Naive thymus-derived CD4-positive, alpha-beta T cell (primary cell): ENCODE measurements around the gene BCR. TPM values are rescaled to one million over a fixed set of nuclear protein-coding genes. Genes with fewer than 3 reads are reported as not detected.
A peak's percentile ranks its signal among the peaks of the same experiment; 100 is the strongest.

Experiments used
- ATAC-seq: fragments of 150-1000 bp; cut with Tn5 transposase; 2 replicates; pipeline ENCODE4 v1.10.0; 2021; ENCODE audit warnings: mild to moderate bottlenecking, moderate library complexity
- CTCF ChIA-PET: fragments of 350-600 bp; sonication (Branson Sonifier 250); formaldehyde crosslinking; loops from one replicate; lab custom pipeline; 2021; ENCODE audit warnings: antibody characterized with exemption; lab: Charles Lee
- POLR2A ChIA-PET: fragments of 350-600 bp; sonication (Branson Sonifier 250); formaldehyde crosslinking; loops from one replicate; lab custom pipeline; 2021; ENCODE audit warnings: antibody characterized with exemption, inconsistent platforms; lab: Charles Lee
- DNase-seq, 9 donors: peaks; one replicate each; pipeline versions ENCODE4 v3.0.0 to v3.0.0-alpha.2; 2020 to 2022; ENCODE audit warnings: mixed read lengths in 1 of 9
- H3K27ac ChIP-seq: one replicate; pipeline ENCODE4 v1.7.0; 2013; ENCODE audit warnings: mild to moderate bottlenecking, low read depth, low read length, moderate library complexity
- H3K27me3 ChIP-seq, 2 donors: one replicate each; pipeline ENCODE4 v1.7.0; 2013; ENCODE audit warnings: low read length in 2 of 2, mild to moderate bottlenecking in 2 of 2, moderate library complexity in 2 of 2; ENCODE audit not compliant: control insufficient read depth in 2 of 2, insufficient read depth in 2 of 2
- H3K36me3 ChIP-seq, 3 experiments: 1 replicate in 2 of 3; 2 replicates in 1 of 3; pipeline ENCODE4 v1.7.0; 2013; ENCODE audit warnings: low read length in 3 of 3, mild to moderate bottlenecking in 3 of 3, moderate library complexity in 1 of 3; ENCODE audit not compliant: insufficient read depth in 3 of 3, control insufficient read depth in 2 of 3
- H3K4me1 ChIP-seq, 2 donors: one replicate each; pipeline ENCODE4 v1.7.0; 2013; ENCODE audit warnings: low read length in 2 of 2, mild to moderate bottlenecking in 2 of 2, moderate library complexity in 1 of 2; ENCODE audit not compliant: control insufficient read depth in 2 of 2, insufficient read depth in 2 of 2
- H3K4me3 ChIP-seq: 2 replicates; pipeline ENCODE4 v1.7.0; 2013; ENCODE audit warnings: mild to moderate bottlenecking, low read length
- H3K9me3 ChIP-seq, 3 experiments: 1 replicate in 2 of 3; 2 replicates in 1 of 3; pipeline ENCODE4 v1.7.0; 2013; ENCODE audit warnings: low read length in 3 of 3; ENCODE audit not compliant: control insufficient read depth in 2 of 3
- H3K27ac Mint-ChIP-seq, 9 donors: one replicate each; pipeline ENCODE4 v1.8.0; 2020 to 2022; ENCODE audit warnings: mixed read lengths in 9 of 9, mild to moderate bottlenecking in 8 of 9, moderate library complexity in 5 of 9, inconsistent platforms in 2 of 9
- H3K27me3 Mint-ChIP-seq, 5 donors: one replicate each; pipeline ENCODE4 v1.8.0; 2021 to 2022; ENCODE audit warnings: mixed read lengths in 5 of 5, mild to moderate bottlenecking in 1 of 5
- H3K36me3 Mint-ChIP-seq, 5 donors: one replicate each; pipeline ENCODE4 v1.8.0; 2020 to 2022; ENCODE audit warnings: mixed read lengths in 5 of 5, mild to moderate bottlenecking in 3 of 5, inconsistent platforms in 1 of 5
- H3K4me1 Mint-ChIP-seq, 7 donors: one replicate each; pipeline ENCODE4 v1.8.0; 2020 to 2022; ENCODE audit warnings: mixed read lengths in 7 of 7, mild to moderate bottlenecking in 3 of 7, inconsistent platforms in 1 of 7
- H3K4me3 Mint-ChIP-seq, 10 donors: one replicate each; pipeline ENCODE4 v1.8.0; 2020 to 2022; ENCODE audit warnings: mild to moderate bottlenecking in 10 of 10, mixed read lengths in 10 of 10, moderate library complexity in 6 of 10, inconsistent platforms in 2 of 10
- H3K9me3 Mint-ChIP-seq, 11 donors: one replicate each; pipeline ENCODE4 v1.8.0; 2020 to 2022; ENCODE audit warnings: mixed read lengths in 11 of 11, mild to moderate bottlenecking in 4 of 11, inconsistent platforms in 1 of 11, moderate library complexity in 1 of 11
- intact Hi-C, 2 donors: fragments of 100-400 bp; cut with micrococcal nuclease; formaldehyde crosslinking; loops; one replicate each; pipeline ENCODE4 v1.15.1; 2023
- polyA plus RNA-seq, 2 donors: library from polyadenylated mRNA; unstranded; fragments of 300-500 nt; fragmentation: Illumina TruSeq; gene quantifications; one replicate each; pipeline ENCODE4 v1.2.3, GENCODE V29; 2021
- total RNA-seq, 6 experiments: library from RNA in 5 of 6; stranded (reverse) in 5 of 6; gene quantifications; 1 replicate in 5 of 6; 2 replicates in 1 of 6; pipeline ENCODE4 v1.2.3 and lab custom pipeline; 2021 to 2026

The BCR gene
- total and polyA plus RNA-seq, 7 experiments from 2014 or later: 6.1 to 103 (median 83.8) TPM

GRCh38 chr22:23187871-23188700 is 7.8 kb downstream of the BCR start:
- intact Hi-C loops: loop anchor here in 1 of 2 donors (10.0 kb wide), 1 partner anchor 337 kb away; no protein-coding TSS in a partner anchor
- Histone ChIP-seq H3K4me1 (peaks cover 18 to 23% of the 10 kb centered on the region in 2 donors), H3K27me3 (no peaks in the 10 kb centered on the region), H3K27ac (no peak overlapping the region), H3K9me3 (no peaks in the 10 kb centered on the region), H3K4me3 (no peak overlapping the region), H3K36me3 (peaks cover 0 to 13% (median 0%) of the 10 kb centered on the region in 3 experiments)
- ChIA-PET CTCF (interaction anchor here (0.5 to 1.8 kb wide), 2 partner anchors 72 to 90 kb away, joined by 4 to 5 read pairs; no protein-coding TSS in a partner anchor), POLR2A (no interaction called here)
- ATAC-seq (no peak), DNase-seq (no peak)
- Mint-ChIP-seq H3K4me3 (peak overlapping the region in 1 of 10 donors; percentile 94), H3K4me1 (peaks cover 53 to 92% (median 76%) of the 10 kb centered on the region in 7 donors), H3K27me3 (no peaks in the 10 kb centered on the region), H3K9me3 (no peaks in the 10 kb centered on the region), H3K36me3 (peaks cover 0 to 31% (median 16%) of the 10 kb centered on the region in 5 donors), H3K27ac (peak overlapping the region in 8 of 9 donors; percentile 13 to 95 (median 54))

GRCh38 chr22:23190526-23190925 is 10.2 kb downstream of the BCR start:
- Histone ChIP-seq H3K9me3 (no peaks in the 10 kb centered on the region), H3K4me3 (no peak overlapping the region), H3K27ac (no peak overlapping the region), H3K27me3 (no peaks in the 10 kb centered on the region), H3K36me3 (peaks cover 0 to 17% (median 0%) of the 10 kb centered on the region in 3 experiments), H3K4me1 (peaks cover 0 to 4% of the 10 kb centered on the region in 2 donors)
- DNase-seq: no peak
- ATAC-seq: no peak
- H3K27ac Mint-ChIP-seq: peak overlapping the region in 2 of 9 donors; percentile 14 to 33
- intact Hi-C loops: no loop called here
- H3K4me1 Mint-ChIP-seq: peaks cover 31 to 77% (median 64%) of the 10 kb centered on the region in 7 donors
- no peaks in the 10 kb centered on the region for H3K27me3 Mint-ChIP-seq
- H3K4me3 Mint-ChIP-seq: peak overlapping the region in 1 of 10 donors; percentile 14
- peaks cover 0 to 31% (median 10%) of the 10 kb centered on the region in 5 donors for H3K36me3 Mint-ChIP-seq
- ChIA-PET CTCF (no interaction called here), POLR2A (no interaction called here)
- H3K9me3 Mint-ChIP-seq: no peaks in the 10 kb centered on the region

- ChIA-PET POLR2A (no interaction called here), CTCF (no interaction called here)
- Mint-ChIP-seq H3K27me3 (no peaks in the 10 kb centered on the region), H3K36me3 (peaks cover 0 to 22% (median 4%) of the 10 kb centered on the region in 5 donors), H3K4me1 (peaks cover 18 to 75% (median 66%) of the 10 kb centered on the region in 7 donors), H3K9me3 (no peaks in the 10 kb centered on the region), H3K27ac (peak overlapping the region in 4 of 9 donors; percentile 26 to 71 (median 30)), H3K4me3 (peak overlapping the region in 2 of 10 donors; percentile 32 to 35)
- H3K27ac ChIP-seq: no peak overlapping the region
- DNase-seq: no peak
- H3K27me3 ChIP-seq: no peaks in the 10 kb centered on the region
- no peak overlapping the region for H3K4me3 ChIP-seq
- peaks cover 0 to 2% of the 10 kb centered on the region in 2 donors for H3K4me1 ChIP-seq
- H3K9me3 ChIP-seq: no peaks in the 10 kb centered on the region
- no peak for ATAC-seq
- H3K36me3 ChIP-seq: peaks cover 0 to 22% (median 0%) of the 10 kb centered on the region in 3 experiments
- intact Hi-C loops: no loop called here
Measured at GRCh38 chr22:23192133-23192532, 11.8 kb downstream of the BCR start.

- ChIA-PET POLR2A (interaction anchor here (0.7 kb wide), 1 partner anchor 72 kb away, joined by 3 read pairs; no protein-coding TSS in a partner anchor), CTCF (no interaction called here)
- H3K27ac ChIP-seq: no peak overlapping the region
- intact Hi-C loops: no loop called here
- no peak for DNase-seq
- Mint-ChIP-seq H3K9me3 (no peaks in the 10 kb centered on the region), H3K4me3 (peak overlapping the region in 1 of 10 donors; percentile 35), H3K27me3 (no peaks in the 10 kb centered on the region), H3K27ac (peak overlapping the region in 6 of 9 donors; percentile 3 to 94 (median 34)), H3K4me1 (peaks cover 16 to 75% (median 67%) of the 10 kb centered on the region in 7 donors), H3K36me3 (peaks cover 0 to 22% (median 4%) of the 10 kb centered on the region in 5 donors)
- H3K27me3 ChIP-seq: no peaks in the 10 kb centered on the region
- no peak overlapping the region for H3K4me3 ChIP-seq
- peaks cover 0 to 24% (median 0%) of the 10 kb centered on the region in 3 experiments for H3K36me3 ChIP-seq
- H3K9me3 ChIP-seq: no peaks in the 10 kb centered on the region
- H3K4me1 ChIP-seq: no peaks in the 10 kb centered on the region
- ATAC-seq: no peak
Measured at GRCh38 chr22:23192558-23192957, 12.2 kb downstream of the BCR start.

- H3K4me1 ChIP-seq: peaks cover 0 to 7% of the 10 kb centered on the region in 2 donors
- ChIA-PET POLR2A (interaction anchor here (0.7 kb wide), 1 partner anchor 72 kb away, joined by 3 read pairs; no protein-coding TSS in a partner anchor), CTCF (no interaction called here)
- Mint-ChIP-seq H3K27ac (peak overlapping the region in 7 of 9 donors; percentile 30 to 94 (median 44)), H3K36me3 (peaks cover 0 to 25% (median 4%) of the 10 kb centered on the region in 5 donors), H3K4me3 (peak overlapping the region in 2 of 10 donors; percentile 17 to 35), H3K27me3 (no peaks in the 10 kb centered on the region), H3K4me1 (peaks cover 10 to 75% (median 67%) of the 10 kb centered on the region in 7 donors), H3K9me3 (peaks cover 0 to 1% (median 0%) of the 10 kb centered on the region in 11 donors)
- H3K36me3 ChIP-seq: peaks cover 0 to 29% (median 0%) of the 10 kb centered on the region in 3 experiments
- no peaks in the 10 kb centered on the region for H3K27me3 ChIP-seq
- ATAC-seq: no peak
- no peaks in the 10 kb centered on the region for H3K9me3 ChIP-seq
- intact Hi-C loops: no loop called here
- H3K4me3 ChIP-seq: no peak overlapping the region
- H3K27ac ChIP-seq: no peak overlapping the region
- DNase-seq: no peak
Measured at GRCh38 chr22:23193196-23193827, 13.0 kb downstream of the BCR start.

- H3K36me3 Mint-ChIP-seq: peaks cover 0 to 29% (median 4%) of the 10 kb centered on the region in 5 donors
- Histone ChIP-seq H3K4me1 (peaks cover 0 to 7% of the 10 kb centered on the region in 2 donors), H3K27ac (no peak overlapping the region), H3K36me3 (peaks cover 0 to 32% (median 0%) of the 10 kb centered on the region in 3 experiments), H3K4me3 (no peak overlapping the region), H3K27me3 (no peaks in the 10 kb centered on the region), H3K9me3 (no peaks in the 10 kb centered on the region)
- H3K9me3 Mint-ChIP-seq: peaks cover 0 to 1% (median 0%) of the 10 kb centered on the region in 11 donors
- POLR2A ChIA-PET: no interaction called here
- DNase-seq (no peak), ATAC-seq (no peak)
- peak overlapping the region in 6 of 9 donors; percentile 25 to 52 (median 37) for H3K27ac Mint-ChIP-seq
- CTCF ChIA-PET: no interaction called here
- H3K4me3 Mint-ChIP-seq: peak overlapping the region in 1 of 10 donors; percentile 35
- intact Hi-C loops: no loop called here
- H3K27me3 Mint-ChIP-seq: no peaks in the 10 kb centered on the region
- peaks cover 9 to 77% (median 67%) of the 10 kb centered on the region in 7 donors for H3K4me1 Mint-ChIP-seq
Measured at GRCh38 chr22:23193882-23194281, 13.6 kb downstream of the BCR start.
